ENCODE results near the gene CCL4.
A peak's percentile ranks its signal among the peaks of the same experiment; 100 is the strongest.
"Not testable (repeated sequence)": the region's sequence is repeated elsewhere in the genome, so short reads cannot be mapped to it uniquely, and the experiment has no call there.

Gene CCL4

GRCh38 chr17:36081681-36082471 is 21.8 kb upstream of the CCL4 start:
- not testable (repeated sequence) for H3K27me3 Mint-ChIP-seq; H3K9me3 Mint-ChIP-seq; H3K36me3 Mint-ChIP-seq (ENCODE audit: low read depth); DNase-seq
- H3K4me1 Mint-ChIP-seq (ENCODE audit: low read depth), result peaks cover 47% of the 10 kb centered on the region
- peak overlapping the region; percentile 95 for H3K27ac Mint-ChIP-seq
- peak overlapping the region; percentile 41 for H3K4me3 Mint-ChIP-seq

- peaks cover 47% of the 10 kb centered on the region for H3K4me1 Mint-ChIP-seq (ENCODE audit: low read depth)
- peak; percentile 63 for DNase-seq
- H3K27me3 Mint-ChIP-seq; H3K9me3 Mint-ChIP-seq; H3K36me3 Mint-ChIP-seq (ENCODE audit: low read depth): not testable (repeated sequence)
- H3K27ac Mint-ChIP-seq, result peak overlapping the region; percentile 95
- peak overlapping the region; percentile 41 for H3K4me3 Mint-ChIP-seq
Observed at GRCh38 chr17:36082482-36083120, 21.0 kb upstream of the CCL4 start.

- H3K36me3 Mint-ChIP-seq (ENCODE audit: low read depth); H3K4me3 Mint-ChIP-seq; H3K9me3 Mint-ChIP-seq; H3K27me3 Mint-ChIP-seq; DNase-seq: not testable (repeated sequence)
- peaks cover 51% of the 10 kb centered on the region for H3K4me1 Mint-ChIP-seq (ENCODE audit: low read depth)
- H3K27ac Mint-ChIP-seq, result peak overlapping the region; percentile 38
Observed at GRCh38 chr17:36083691-36084090, 19.9 kb upstream of the CCL4 start.

GRCh38 chr17:36085765-36086164 is 17.9 kb upstream of the CCL4 start:
- H3K9me3 Mint-ChIP-seq, result no peaks in the 10 kb centered on the region
- H3K36me3 Mint-ChIP-seq (ENCODE audit: low read depth), result peaks cover 7% of the 10 kb centered on the region
- H3K27ac Mint-ChIP-seq, result peak overlapping the region; percentile 65
- H3K27me3 Mint-ChIP-seq, result peaks cover 6% of the 10 kb centered on the region
- no peak for DNase-seq
- peaks cover 72% of the 10 kb centered on the region for H3K4me1 Mint-ChIP-seq (ENCODE audit: low read depth)
- H3K4me3 Mint-ChIP-seq, result no peak overlapping the region

- H3K4me3 Mint-ChIP-seq, result no peak overlapping the region
- H3K36me3 Mint-ChIP-seq (ENCODE audit: low read depth), result peaks cover 7% of the 10 kb centered on the region
- no peak for DNase-seq
- no peaks in the 10 kb centered on the region for H3K9me3 Mint-ChIP-seq
- peaks cover 73% of the 10 kb centered on the region for H3K4me1 Mint-ChIP-seq (ENCODE audit: low read depth)
- peaks cover 6% of the 10 kb centered on the region for H3K27me3 Mint-ChIP-seq
- no peak overlapping the region for H3K27ac Mint-ChIP-seq
Observed at GRCh38 chr17:36086791-36087190, 16.8 kb upstream of the CCL4 start.

GRCh38 chr17:36087471-36087870 is 16.2 kb upstream of the CCL4 start:
- DNase-seq; H3K4me3 Mint-ChIP-seq; H3K36me3 Mint-ChIP-seq (ENCODE audit: low read depth); H3K9me3 Mint-ChIP-seq; H3K27me3 Mint-ChIP-seq; H3K27ac Mint-ChIP-seq: not testable (repeated sequence)
- H3K4me1 Mint-ChIP-seq (ENCODE audit: low read depth), result peaks cover 73% of the 10 kb centered on the region

- H3K36me3 Mint-ChIP-seq (ENCODE audit: low read depth); DNase-seq; H3K27me3 Mint-ChIP-seq; H3K9me3 Mint-ChIP-seq: not testable (repeated sequence)
- Mint-ChIP-seq H3K4me3 (peak overlapping the region; percentile 78), H3K4me1 (ENCODE audit: low read depth) (peaks cover 74% of the 10 kb centered on the region), H3K27ac (peak overlapping the region; percentile 98)
Observed at GRCh38 chr17:36087897-36088572, 15.6 kb upstream of the CCL4 start.

- peaks cover 73% of the 10 kb centered on the region for H3K4me1 Mint-ChIP-seq (ENCODE audit: low read depth)
- H3K36me3 Mint-ChIP-seq (ENCODE audit: low read depth), result peaks cover 7% of the 10 kb centered on the region
- DNase-seq, result no peak
- H3K4me3 Mint-ChIP-seq, result peak overlapping the region; percentile 78
- H3K27ac Mint-ChIP-seq, result peak overlapping the region; percentile 98
- H3K27me3 Mint-ChIP-seq, result peaks cover 11% of the 10 kb centered on the region
- no peaks in the 10 kb centered on the region for H3K9me3 Mint-ChIP-seq
Observed at GRCh38 chr17:36088670-36089338, 14.8 kb upstream of the CCL4 start.

- Mint-ChIP-seq H3K4me1 (ENCODE audit: low read depth) (peaks cover 70% of the 10 kb centered on the region), H3K9me3 (no peaks in the 10 kb centered on the region), H3K4me3 (peak overlapping the region; percentile 78), H3K27me3 (peaks cover 11% of the 10 kb centered on the region), H3K27ac (peak overlapping the region; percentile 98), H3K36me3 (ENCODE audit: low read depth) (peaks cover 7% of the 10 kb centered on the region)
- no peak for DNase-seq
Observed at GRCh38 chr17:36089339-36089865, 14.2 kb upstream of the CCL4 start.

GRCh38 chr17:36089888-36090836 is 13.5 kb upstream of the CCL4 start, which contains the start of gene CCL3:
Gene CCL3, minus strand, starts transcription at chr17:36090143. Its CDS starts 85 bp downstream, at chr17:36090058.
- peaks cover 70% of the 10 kb centered on the region for H3K4me1 Mint-ChIP-seq (ENCODE audit: low read depth)

GRCh38 chr17:36092230-36092629 is 11.4 kb upstream of the CCL4 start:
- peak overlapping the region; percentile 13 for H3K4me3 Mint-ChIP-seq

More at GRCh38 chr17:36089888-36090836, 13.5 kb upstream of the CCL4 start, which contains the start of gene CCL3:
- H3K9me3 Mint-ChIP-seq, result no peaks in the 10 kb centered on the region
- H3K27ac Mint-ChIP-seq, result peak within 1 kb of the TSS; percentile 98
- H3K36me3 Mint-ChIP-seq (ENCODE audit: low read depth), result peaks cover 7% of the 10 kb centered on the region
- H3K4me3 Mint-ChIP-seq, result peak within 1 kb of the TSS; percentile 78
- H3K27me3 Mint-ChIP-seq, result peaks cover 11% of the 10 kb centered on the region
- peak; percentile 76 for DNase-seq

GRCh38 chr17:36092715-36093114 is 10.9 kb upstream of the CCL4 start:
- peak overlapping the region; percentile 94 for H3K27ac Mint-ChIP-seq
- H3K36me3 Mint-ChIP-seq (ENCODE audit: low read depth); H3K9me3 Mint-ChIP-seq; DNase-seq: not testable (repeated sequence)
- peaks cover 67% of the 10 kb centered on the region for H3K4me1 Mint-ChIP-seq (ENCODE audit: low read depth)
- peak overlapping the region; percentile 8 for H3K4me3 Mint-ChIP-seq
- H3K27me3 Mint-ChIP-seq, result peaks cover 17% of the 10 kb centered on the region

More at GRCh38 chr17:36092230-36092629, 11.4 kb upstream of the CCL4 start:
- Mint-ChIP-seq H3K27me3 (peaks cover 17% of the 10 kb centered on the region), H3K9me3 (no peaks in the 10 kb centered on the region), H3K4me1 (ENCODE audit: low read depth) (peaks cover 67% of the 10 kb centered on the region), H3K36me3 (ENCODE audit: low read depth) (peaks cover 7% of the 10 kb centered on the region), H3K27ac (peak overlapping the region; percentile 94)
- peak; percentile 53 for DNase-seq

GRCh38 chr17:36094232-36094631 is 9.4 kb upstream of the CCL4 start:
- Mint-ChIP-seq H3K27me3 (peaks cover 18% of the 10 kb centered on the region), H3K4me1 (ENCODE audit: low read depth) (peaks cover 63% of the 10 kb centered on the region), H3K4me3 (no peak overlapping the region)

More at GRCh38 chr17:36094232-36094631, 9.4 kb upstream of the CCL4 start:
- Mint-ChIP-seq H3K36me3 (ENCODE audit: low read depth) (no peaks in the 10 kb centered on the region), H3K9me3 (no peaks in the 10 kb centered on the region), H3K27ac (peak overlapping the region; percentile 69)
- DNase-seq, result no peak
